Right lung (tissue), 5 donors: ENCODE results near the gene CTSO. TPM values are rescaled to one million over a fixed set of nuclear protein-coding genes. Genes with fewer than 3 reads are reported as not detected.
"Not testable (repeated sequence)": the region's sequence is repeated elsewhere in the genome, so short reads cannot be mapped to it uniquely, and the experiment has no call there.

Source experiments
- DNase-seq, 2 donors: peaks; one replicate each; pipeline ENCODE4 v3.0.0-alpha.2; 2013
- polyA plus RNA-seq, 5 donors: library from polyadenylated mRNA; unstranded; fragments of 120-200 nt; gene quantifications; one replicate each; pipeline versions ENCODE4 v1.2.1 to v1.2.3, GENCODE V29; 2013; ENCODE audit warnings: inconsistent platforms in 1 of 5, low replicate concordance in 1 of 5; ENCODE audit not compliant: insufficient read length in 5 of 5, insufficient read depth in 1 of 5

The CTSO gene
- polyA plus RNA-seq, 5 donors, result 49.5 to 67.1 (median 65.0) TPM

DNA sequence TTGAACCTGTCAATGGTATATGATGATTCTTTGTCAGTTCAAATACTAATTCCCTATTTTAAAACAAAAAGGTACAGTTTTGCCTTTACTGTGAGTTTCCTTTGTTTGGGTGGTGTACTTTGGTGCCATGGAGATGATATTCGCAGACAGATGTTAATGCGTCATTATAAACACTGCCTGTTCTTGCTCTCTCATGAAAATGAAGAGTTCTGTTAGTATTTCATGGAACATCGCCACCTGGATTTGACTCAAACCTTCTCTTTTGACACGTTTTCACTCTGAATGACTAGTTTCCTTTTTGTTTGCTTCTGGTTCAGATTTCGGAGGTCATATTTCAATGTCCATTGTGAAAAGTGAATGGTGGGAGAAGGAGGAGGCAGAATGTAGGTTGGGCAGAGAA, 6.9 kb upstream of the CTSO start:
- DNase-seq, result no peak

- no peak for DNase-seq
These were observed 5.8 kb upstream of the CTSO start for GRCh38 chr4:155959417-155959816.

DNA sequence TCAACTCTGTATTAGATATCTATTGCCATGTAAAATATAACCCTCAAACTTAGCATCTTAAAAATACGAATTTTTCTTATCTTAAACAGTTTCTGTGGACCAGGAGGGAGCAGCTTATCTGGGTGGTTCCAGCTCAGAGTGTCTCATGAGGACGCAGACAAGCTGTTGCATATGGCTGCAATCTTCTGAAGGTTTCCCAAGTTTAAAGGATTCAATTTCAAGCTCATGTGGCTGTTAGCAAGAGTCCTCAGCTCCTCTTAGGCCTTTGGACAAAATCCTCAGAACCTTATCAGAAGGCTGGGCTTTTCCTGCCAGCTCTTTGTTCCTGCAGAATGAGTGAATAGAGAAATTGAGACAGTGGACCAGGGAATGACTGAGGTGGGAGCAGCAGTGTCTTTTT, 2.8 kb upstream of the CTSO start:
- DNase-seq, result no peak

- DNase-seq, result no peak
These were observed 1.3 kb upstream of the CTSO start for GRCh38 chr4:155954939-155955338.

DNA sequence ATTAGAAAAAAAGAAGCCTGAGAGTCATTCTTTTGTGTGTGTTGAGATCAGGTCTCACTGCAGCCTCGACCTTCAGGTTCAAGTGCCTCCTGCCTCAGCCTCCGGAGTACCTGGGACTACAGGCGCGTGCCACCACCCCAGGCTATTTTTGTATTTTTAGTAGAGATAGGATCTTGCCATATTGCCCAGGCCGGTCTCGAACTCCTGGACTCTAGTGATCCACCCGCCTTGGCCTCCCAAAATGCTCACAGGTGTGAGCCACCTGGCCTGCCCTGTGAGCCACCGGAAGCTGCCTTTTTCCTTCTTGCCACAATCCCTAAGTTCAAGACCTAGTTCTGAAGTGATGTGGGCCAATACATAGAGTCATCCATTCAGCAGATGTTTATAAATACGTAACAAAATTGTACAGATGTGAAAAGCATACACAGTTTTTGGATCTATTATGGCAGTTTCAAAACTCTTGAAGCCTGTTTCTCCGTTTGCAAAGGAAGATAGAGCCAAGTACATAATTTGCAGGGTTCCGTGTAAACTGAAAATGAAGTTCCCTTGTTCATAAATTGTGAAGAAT, 536 bp upstream of the CTSO start:
- no peak for DNase-seq

DNA sequence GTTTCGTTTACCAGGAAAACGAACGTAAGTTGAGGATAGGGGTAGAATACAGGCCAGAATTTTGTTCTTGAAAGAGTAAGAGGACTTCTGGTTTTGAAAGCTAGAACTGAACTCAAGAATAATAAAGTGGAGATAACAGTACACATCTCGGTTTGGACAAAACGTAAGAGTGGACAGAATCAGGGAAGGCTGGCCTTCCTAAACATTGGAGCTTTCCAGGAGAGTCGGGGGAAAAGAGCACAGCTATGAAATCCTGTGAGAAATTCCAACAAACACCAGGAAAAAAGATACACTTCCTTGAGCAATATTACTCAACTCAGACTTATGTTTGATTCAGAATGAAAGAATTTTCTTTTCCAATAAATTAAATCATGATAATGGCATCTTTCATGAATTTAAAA, 1.2 kb downstream of the CTSO start:
- peak in 1 of 2 donors; percentile 34 for DNase-seq

- no peak for DNase-seq
These were observed 3.2 kb downstream of the CTSO start for GRCh38 chr4:155950461-155950860.

- DNase-seq, result no peak
These were observed 5.1 kb downstream of the CTSO start for GRCh38 chr4:155948541-155948940.

- no peak for DNase-seq
These were observed 7.2 kb downstream of the CTSO start for GRCh38 chr4:155946486-155946885.

- no peak for DNase-seq
These were observed 9.2 kb downstream of the CTSO start for GRCh38 chr4:155944516-155944915.

DNA sequence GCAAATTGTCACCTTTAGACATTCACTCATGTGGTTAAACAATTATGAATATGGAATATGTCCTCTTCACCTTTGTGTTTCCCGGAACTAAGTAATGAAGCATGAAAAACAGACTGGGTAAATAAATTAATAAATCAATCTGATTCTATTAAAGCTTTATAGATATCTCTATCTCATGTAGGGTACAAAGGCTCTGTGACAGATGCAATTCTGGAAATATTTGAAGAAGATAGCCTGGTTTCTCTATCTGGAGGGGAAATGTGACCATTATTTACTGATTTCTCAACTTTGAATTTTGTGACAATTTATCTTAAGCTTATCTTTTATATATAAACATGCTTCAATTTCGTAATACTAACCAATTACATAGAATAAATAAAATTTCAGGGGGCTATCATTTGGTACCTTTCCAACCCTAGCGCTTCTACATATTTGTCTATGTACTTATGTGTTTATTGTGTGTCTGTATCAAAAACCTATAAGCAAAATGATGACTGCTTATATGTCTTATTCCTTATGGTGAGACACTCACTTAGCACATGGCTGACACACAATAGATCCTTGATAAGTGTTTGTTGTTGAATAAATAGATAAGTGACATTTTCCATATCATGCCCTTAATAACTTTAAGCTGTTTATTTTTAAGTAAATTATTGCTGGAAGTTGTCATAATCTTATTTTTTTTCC, 9.9 kb downstream of the CTSO start:
- DNase-seq, result no peak

DNA sequence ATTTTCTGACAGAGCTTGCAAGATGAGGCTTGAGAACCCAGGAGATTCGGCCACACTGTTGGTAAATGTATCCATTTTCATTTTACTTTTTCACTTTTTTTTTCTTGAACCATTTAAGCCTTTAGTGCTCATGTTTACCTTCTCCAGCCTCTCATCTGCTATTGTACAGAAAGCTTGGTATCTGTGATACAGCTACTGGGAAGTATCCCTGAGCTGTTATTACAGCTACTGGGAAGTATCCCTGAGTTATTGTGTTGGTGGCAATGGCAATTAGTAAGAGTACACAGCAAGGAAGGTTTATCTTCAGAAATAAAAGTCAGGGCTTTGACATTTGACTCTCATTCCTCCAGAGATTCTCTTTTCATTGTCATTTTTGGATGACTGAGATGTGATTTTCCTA, 11.8 kb downstream of the CTSO start:
- DNase-seq, result no peak

GRCh38 chr4:155941085-155941790, 12.4 kb downstream of the CTSO start:
- no peak for DNase-seq

GRCh38 chr4:155935389-155935986, 18.2 kb downstream of the CTSO start:
- DNase-seq, result no peak

DNA sequence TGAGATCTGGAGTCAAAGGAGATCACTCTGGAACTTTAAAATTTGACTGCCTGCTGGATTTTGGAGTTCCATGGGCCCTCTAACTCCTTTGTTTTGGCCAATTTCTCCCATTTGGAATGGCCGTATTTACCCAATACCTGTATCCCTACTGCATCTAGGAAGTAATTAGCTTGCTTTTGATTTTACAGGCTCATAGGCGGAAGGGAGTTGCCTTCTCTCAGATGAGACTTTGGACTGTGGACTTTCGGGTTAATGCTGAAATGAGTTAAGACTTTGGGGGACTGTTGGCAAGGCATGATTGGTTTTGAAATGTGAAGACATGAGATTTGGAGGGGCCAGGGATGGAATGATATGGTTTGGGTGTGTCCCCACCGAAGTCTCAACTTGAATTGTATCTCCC, 19.0 kb downstream of the CTSO start:
- not testable (repeated sequence) for DNase-seq

- no peak for DNase-seq
These were observed 22.0 kb downstream of the CTSO start for GRCh38 chr4:155931634-155932033.

DNA sequence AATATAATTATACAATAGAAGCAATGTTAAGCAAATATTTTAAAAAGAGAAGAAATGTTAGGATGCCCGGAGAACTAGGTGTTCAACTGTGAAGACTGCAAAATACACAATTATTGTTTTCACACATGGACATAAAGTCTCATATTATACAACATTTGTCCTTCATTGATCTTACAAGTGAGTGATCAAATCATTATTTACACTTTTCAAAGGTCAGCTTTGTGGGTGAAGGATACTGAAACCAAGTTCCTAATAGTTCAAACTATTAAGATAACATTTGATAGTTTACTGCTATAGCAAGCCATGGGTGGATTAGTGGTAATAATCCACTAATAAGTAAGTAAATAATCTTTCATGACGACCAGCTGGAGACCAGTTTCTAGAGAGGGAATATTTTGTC, 23.3 kb downstream of the CTSO start:
- no peak for DNase-seq

DNA sequence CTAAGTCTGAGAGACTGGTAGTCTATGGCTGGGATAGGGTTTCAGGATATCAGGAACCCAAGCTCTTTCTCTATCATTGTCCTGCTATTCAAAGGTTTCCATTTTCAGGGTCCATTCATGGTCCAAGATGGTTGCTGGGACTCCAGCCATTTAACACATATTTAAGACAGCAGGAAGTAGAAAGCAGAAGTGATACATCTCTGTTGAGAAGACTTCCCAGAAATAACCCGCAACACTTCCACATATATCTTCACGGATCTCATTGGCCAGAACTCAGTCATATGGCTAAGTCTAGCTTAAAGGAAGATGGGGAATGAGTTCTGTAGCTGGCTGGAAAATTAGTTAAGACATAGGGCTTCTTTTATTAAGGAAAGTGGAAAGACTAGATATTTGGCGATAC, 23.8 kb downstream of the CTSO start:
- DNase-seq, result no peak

DNA sequence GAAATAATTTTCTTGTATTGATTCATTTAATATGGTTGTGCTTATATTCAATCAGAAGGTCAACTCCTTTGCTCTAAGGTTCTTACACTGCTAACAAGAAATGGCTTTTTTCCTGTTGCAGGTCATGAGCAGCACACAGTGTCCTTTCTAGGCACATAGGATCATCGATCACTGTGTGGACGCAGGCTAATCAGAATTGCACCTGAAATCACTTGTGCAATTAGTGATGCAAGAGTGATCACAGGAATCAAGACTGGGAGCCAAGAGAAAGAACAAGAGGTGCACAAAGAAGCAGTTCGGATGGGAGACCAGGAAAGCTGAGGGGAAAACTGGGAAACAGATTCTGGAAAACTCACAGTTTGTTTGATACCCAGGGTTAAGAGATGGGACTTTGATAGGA, 29.0 kb downstream of the CTSO start:
- DNase-seq, result no peak

GRCh38 chr4:155921597-155921996, 32.1 kb downstream of the CTSO start:
- DNase-seq, result no peak

- DNase-seq, result no peak
These were observed 38.9 kb downstream of the CTSO start for GRCh38 chr4:155914782-155915181.

- DNase-seq, result no peak
These were observed 41.8 kb downstream of the CTSO start for GRCh38 chr4:155911905-155912304.

DNA sequence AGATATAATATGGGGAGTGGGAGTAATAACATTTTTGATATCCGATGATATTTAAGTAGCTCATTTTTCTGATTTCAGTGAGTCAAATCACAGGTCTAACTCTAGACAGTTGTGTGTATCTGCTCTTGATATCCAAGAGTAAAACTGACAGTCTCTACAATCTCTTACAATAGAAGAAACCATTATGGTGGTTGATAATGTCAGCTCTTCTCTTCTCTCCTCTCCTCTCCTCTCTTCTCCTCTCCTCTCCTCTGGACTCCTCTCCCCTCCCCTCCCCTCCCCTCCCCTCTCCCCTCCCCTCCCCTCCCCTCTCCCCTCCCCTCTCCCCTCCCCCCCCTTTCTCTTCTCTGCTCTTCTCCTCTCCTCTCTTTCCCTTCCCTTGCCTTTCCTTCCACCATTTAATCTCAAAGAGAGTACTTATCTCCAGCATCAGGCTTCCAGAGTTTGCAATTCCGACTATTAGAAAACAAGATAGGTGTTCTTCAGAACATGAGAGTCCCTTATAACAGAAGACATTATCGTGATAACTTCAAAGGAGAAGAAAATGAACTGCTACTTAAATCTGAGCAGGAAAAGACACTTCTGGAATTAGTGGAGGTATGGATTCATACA, 43.9 kb downstream of the CTSO start:
- no peak for DNase-seq
